IPS-18a (cell line): Measurements from ENCODE around the gene MCTP2.

Experiments
- H3K27ac ChIP-seq: one replicate; pipeline ENCODE4 v1.5.1; 2013; ENCODE audit warnings: low read length
- H3K27me3 ChIP-seq: one replicate; pipeline ENCODE4 v1.6.1; 2013; ENCODE audit warnings: mild to moderate bottlenecking, low read length; ENCODE audit not compliant: control insufficient read depth, insufficient read depth
- H3K36me3 ChIP-seq: one replicate; pipeline ENCODE4 v1.6.1; 2013; ENCODE audit warnings: low read depth, low read length; ENCODE audit not compliant: control insufficient read depth
- H3K4me1 ChIP-seq: one replicate; pipeline ENCODE4 v1.6.1; 2013; ENCODE audit warnings: low read depth, low read length; ENCODE audit not compliant: control insufficient read depth
- H3K4me3 ChIP-seq: one replicate; pipeline ENCODE4 v1.5.1; 2013; ENCODE audit warnings: low read length
- H3K9ac ChIP-seq: one replicate; pipeline ENCODE4 v1.6.1; 2013; ENCODE audit warnings: mild to moderate bottlenecking, low read length, moderate library complexity
- H3K9me3 ChIP-seq: one replicate; pipeline ENCODE4 v1.6.1; 2013; ENCODE audit warnings: low read depth, low read length; ENCODE audit not compliant: control insufficient read depth

Gene MCTP2

DNA sequence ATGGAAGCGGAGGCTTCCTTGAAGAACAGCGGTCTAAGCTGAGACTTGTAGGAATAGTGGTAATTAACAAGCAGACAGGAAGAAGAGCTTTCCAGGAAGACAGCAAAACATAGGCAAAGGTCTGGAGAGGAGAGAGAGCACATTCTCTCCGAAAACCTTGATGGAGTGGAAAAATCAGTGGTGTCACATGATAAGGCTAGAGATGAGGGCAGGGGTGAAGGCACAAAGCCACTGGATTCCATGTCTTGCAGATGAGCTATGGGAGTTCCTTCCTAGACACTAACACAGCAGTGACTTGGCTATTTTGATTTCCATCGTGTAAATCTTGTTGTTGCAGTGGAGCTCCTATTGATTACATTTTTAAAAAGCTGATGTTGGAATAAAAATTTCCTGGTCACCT is 132.0 kb downstream of the MCTP2 start:
- no peak overlapping the region for H3K4me3 ChIP-seq
- no peaks in the 10 kb centered on the region for H3K9me3 ChIP-seq
- H3K9ac ChIP-seq, result no peak overlapping the region
- H3K27ac ChIP-seq, result no peak overlapping the region
- H3K4me1 ChIP-seq, result no peaks in the 10 kb centered on the region
- no peaks in the 10 kb centered on the region for H3K27me3 ChIP-seq
- no peaks in the 10 kb centered on the region for H3K36me3 ChIP-seq

DNA sequence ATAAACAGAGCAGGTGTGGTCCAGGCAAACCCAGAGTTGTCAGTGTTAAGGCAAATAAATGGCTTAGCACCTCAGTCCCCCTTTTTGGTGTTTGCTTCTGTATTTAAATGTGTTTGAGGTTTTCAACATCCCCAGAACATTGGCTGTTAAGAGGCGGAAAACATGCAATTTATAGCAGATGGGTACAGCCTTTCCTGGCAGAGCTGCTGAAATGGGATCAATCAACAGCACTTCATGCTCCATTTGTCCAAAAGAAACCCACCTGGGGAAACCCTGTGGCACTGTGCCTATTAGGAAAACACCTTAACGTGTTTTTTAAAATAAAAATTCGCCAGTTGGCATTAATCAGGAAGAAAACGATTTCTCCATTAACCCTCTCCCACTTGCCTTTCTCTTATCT is 135.4 kb downstream of the MCTP2 start:
- H3K36me3 ChIP-seq, result no peaks in the 10 kb centered on the region
- H3K9me3 ChIP-seq, result no peaks in the 10 kb centered on the region
- no peak overlapping the region for H3K27ac ChIP-seq
- H3K4me3 ChIP-seq, result no peak overlapping the region
- H3K4me1 ChIP-seq, result no peaks in the 10 kb centered on the region
- H3K9ac ChIP-seq, result no peak overlapping the region
- no peaks in the 10 kb centered on the region for H3K27me3 ChIP-seq

DNA sequence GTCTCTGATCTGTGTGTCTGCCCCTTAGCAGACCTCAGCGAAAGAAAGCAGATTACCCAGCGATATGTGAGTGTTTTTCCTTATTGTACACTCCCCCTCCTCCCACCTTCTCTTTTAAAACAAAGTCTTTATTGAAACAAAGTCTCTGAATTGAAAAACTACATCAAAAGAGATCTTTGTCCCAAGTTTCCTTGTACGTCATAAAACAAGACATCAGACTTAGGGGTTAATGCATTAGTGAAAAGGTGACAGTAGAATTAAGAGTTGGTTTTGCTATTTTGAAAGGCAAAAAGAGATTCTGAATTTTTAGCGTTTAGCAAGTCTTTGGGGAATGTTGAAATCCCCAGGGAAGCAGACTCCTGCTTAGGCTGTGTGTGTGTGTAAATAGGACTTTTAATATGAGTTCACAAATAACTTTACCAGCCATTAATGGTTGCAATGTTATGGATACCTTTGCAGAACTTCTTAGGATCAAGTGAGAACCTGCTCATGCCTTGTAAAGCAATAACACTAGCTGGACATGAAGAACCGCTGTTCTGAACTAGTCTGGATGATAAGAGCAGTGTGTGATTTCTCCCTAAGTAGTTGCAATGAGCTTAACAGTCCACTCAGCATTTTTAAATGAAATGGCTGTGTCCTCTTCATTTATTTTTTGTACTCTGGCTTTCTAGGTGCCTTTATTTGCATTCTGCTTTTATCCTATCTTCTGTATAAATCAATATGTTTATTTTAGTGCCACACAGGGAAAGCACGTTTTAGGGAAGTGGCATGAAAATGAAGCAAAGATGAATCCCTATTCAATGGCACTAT is 136.6 kb downstream of the MCTP2 start:
- Histone ChIP-seq H3K27ac (no peak overlapping the region), H3K9me3 (no peaks in the 10 kb centered on the region), H3K27me3 (no peaks in the 10 kb centered on the region), H3K4me1 (no peaks in the 10 kb centered on the region), H3K9ac (no peak overlapping the region), H3K36me3 (no peaks in the 10 kb centered on the region), H3K4me3 (no peak overlapping the region)

DNA sequence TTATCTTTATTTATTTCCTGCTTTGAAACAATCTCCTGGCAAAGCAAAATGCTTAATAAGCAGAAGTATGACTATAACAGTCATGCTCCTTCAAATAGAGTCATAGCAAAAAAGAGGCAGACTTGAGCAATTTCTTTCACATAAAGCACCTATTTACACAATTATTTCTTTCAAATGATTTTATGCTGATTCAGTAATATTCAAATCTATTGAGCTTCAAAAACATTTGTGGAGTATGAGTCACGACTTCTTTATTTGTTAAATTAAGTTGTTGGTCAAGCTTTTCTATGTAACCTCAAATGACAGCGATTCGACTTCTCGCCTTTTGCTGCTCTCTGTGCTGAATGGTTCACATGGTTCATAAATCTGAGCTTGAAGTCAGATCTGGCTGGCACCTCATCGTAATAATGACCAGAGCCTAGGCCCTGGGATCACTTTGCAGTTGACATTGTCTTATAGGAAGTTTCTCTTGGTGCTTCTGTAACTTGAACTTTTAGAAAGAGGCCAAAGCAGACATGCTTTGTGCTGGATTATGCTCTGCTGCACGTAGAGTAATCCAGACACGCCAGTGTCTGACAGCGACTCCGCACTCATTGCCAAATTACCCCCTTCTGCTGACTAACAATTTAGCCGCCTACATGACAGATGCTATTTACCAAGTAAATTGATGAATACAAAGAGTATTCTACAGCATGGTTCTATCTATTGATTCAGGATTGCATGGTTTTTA is 139.0 kb downstream of the MCTP2 start:
- no peaks in the 10 kb centered on the region for H3K9me3 ChIP-seq
- H3K27ac ChIP-seq, result no peak overlapping the region
- H3K27me3 ChIP-seq, result no peaks in the 10 kb centered on the region
- H3K9ac ChIP-seq, result no peak overlapping the region
- H3K4me3 ChIP-seq, result no peak overlapping the region
- no peaks in the 10 kb centered on the region for H3K4me1 ChIP-seq
- H3K36me3 ChIP-seq, result no peaks in the 10 kb centered on the region

DNA sequence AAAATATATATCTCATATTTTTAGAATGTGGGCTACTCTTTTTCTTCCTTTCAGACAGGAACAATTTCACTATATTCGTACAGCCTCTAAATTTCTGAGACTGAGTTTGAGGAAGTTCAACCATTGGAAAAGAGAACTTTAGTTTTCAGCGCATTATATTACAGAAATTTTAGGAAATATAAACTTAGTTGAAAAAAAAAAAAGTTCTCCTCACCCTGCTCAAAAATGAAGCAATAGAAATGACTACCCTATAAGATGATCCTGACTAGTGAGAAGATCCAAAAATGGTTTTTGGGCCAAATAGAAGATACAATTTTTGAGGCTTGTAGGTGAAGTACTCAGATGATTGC is 139.6 kb downstream of the MCTP2 start:
- Histone ChIP-seq H3K27me3 (no peaks in the 10 kb centered on the region), H3K4me1 (no peaks in the 10 kb centered on the region), H3K9ac (no peak overlapping the region), H3K27ac (no peak overlapping the region), H3K4me3 (no peak overlapping the region), H3K9me3 (no peaks in the 10 kb centered on the region), H3K36me3 (no peaks in the 10 kb centered on the region)

DNA sequence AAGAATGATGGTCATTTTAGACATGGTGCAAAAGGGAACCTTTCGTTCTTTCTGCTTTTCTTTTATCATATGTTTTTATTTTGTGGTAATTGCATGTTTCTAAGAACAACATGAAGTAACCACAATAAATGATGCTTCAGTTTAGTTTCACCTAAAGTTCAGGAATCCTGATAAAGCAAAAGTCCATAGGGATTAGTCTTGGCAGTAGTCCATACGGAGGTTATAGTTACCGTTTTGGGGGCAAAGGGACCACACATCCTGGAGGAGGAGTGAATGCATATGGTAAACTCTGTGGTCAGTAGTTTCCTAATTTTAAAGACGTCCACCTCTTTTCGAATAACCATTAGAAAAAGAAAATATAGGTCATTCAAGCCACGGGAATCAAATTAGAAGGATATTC is 141.5 kb downstream of the MCTP2 start:
- Histone ChIP-seq H3K27ac (no peak overlapping the region), H3K9ac (no peak overlapping the region), H3K4me3 (no peak overlapping the region), H3K27me3 (no peaks in the 10 kb centered on the region), H3K9me3 (no peaks in the 10 kb centered on the region), H3K36me3 (no peaks in the 10 kb centered on the region), H3K4me1 (no peaks in the 10 kb centered on the region)

DNA sequence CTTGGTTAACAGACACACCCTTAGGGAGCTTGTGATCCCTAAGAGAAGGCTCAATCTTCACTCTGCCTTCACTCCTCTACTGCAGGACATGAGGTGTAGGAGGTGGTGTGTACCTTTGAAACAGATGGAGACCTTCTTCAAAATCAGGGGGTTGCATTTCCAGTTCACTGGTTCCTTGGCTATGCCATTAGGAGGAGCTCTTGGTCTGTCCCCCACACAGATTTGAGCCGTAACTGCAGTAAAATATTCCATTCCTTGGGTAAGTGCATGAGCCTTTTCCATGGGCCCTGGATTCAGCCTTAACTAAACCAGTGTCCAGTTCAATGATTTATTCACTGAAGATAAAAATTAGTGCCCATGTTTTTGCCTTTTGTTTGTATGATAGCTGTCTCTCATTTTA is 144.6 kb downstream of the MCTP2 start:
- Histone ChIP-seq H3K4me1 (no peaks in the 10 kb centered on the region), H3K27ac (no peak overlapping the region), H3K36me3 (no peaks in the 10 kb centered on the region), H3K4me3 (no peak overlapping the region), H3K9me3 (no peaks in the 10 kb centered on the region), H3K27me3 (no peaks in the 10 kb centered on the region), H3K9ac (no peak overlapping the region)

DNA sequence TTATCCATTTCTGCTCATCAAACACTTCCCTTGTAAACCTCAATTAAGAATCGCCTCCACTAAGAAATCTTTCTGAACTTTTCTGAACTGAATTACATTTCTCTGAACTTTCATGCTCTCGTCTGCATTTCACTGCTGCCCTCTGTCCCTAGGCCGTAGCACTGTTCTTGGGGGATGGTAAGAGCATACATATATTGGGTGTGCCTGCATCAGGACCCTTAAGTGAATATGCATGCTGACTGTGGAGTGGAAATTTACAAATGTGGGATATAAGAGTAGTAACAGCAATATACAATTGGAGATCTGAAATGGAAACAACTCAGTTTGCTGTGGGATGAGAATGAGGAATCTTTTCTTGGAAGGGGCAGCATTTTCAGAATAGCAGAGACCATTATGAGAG is 148.6 kb downstream of the MCTP2 start:
- no peaks in the 10 kb centered on the region for H3K36me3 ChIP-seq
- no peaks in the 10 kb centered on the region for H3K27me3 ChIP-seq
- no peak overlapping the region for H3K27ac ChIP-seq
- no peaks in the 10 kb centered on the region for H3K4me1 ChIP-seq
- no peaks in the 10 kb centered on the region for H3K9me3 ChIP-seq
- H3K4me3 ChIP-seq, result no peak overlapping the region
- H3K9ac ChIP-seq, result no peak overlapping the region

DNA sequence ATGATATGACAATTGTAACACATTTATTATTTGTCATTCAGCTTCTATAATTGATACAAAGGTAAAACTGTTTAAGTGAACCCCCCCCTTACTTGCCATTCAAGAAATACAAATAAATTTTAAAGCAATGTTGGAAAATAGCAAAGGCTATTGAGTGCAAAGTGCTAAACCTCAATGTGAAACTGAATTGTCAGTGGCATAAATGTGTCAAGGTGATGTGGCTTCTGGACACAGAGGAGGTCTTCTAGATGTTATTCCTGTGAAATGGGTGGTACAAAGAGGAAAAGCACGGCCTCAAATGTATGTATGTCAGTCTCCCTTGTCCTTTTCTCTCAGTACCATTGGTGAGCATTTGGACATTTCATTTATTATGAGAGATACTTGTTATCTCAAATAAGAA is 149.4 kb downstream of the MCTP2 start:
- Histone ChIP-seq H3K36me3 (no peaks in the 10 kb centered on the region), H3K4me3 (no peak overlapping the region), H3K27ac (no peak overlapping the region)

DNA sequence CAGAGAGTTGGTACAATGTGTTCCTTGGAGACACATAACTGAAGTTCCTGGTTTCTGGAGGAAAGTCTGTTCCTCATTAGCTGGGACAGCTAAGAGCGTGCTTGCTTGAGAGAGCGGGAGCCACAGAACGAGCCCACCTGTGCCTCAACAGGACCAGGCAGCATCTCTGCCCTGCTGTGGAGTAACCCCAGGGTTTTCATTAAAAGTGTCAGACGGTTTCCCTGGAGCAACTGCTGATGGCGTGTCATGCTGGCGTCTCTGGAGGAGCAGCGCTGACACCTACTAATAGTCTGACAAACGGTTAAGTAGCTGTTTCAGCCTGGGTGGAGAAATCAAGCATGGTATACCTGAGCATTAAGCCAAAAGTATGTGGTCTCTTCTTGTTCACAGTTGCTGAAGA is 150.0 kb downstream of the MCTP2 start:
- no peaks in the 10 kb centered on the region for H3K4me1 ChIP-seq
- H3K36me3 ChIP-seq, result no peaks in the 10 kb centered on the region
- H3K9me3 ChIP-seq, result no peaks in the 10 kb centered on the region
- H3K27me3 ChIP-seq, result no peaks in the 10 kb centered on the region
- no peak overlapping the region for H3K27ac ChIP-seq
- no peak overlapping the region for H3K4me3 ChIP-seq
- no peak overlapping the region for H3K9ac ChIP-seq

More for the DNA sequence above, 149.4 kb downstream of the MCTP2 start:
- no peaks in the 10 kb centered on the region for H3K27me3 ChIP-seq
- no peak overlapping the region for H3K9ac ChIP-seq
- no peaks in the 10 kb centered on the region for H3K9me3 ChIP-seq
- H3K4me1 ChIP-seq, result no peaks in the 10 kb centered on the region

DNA sequence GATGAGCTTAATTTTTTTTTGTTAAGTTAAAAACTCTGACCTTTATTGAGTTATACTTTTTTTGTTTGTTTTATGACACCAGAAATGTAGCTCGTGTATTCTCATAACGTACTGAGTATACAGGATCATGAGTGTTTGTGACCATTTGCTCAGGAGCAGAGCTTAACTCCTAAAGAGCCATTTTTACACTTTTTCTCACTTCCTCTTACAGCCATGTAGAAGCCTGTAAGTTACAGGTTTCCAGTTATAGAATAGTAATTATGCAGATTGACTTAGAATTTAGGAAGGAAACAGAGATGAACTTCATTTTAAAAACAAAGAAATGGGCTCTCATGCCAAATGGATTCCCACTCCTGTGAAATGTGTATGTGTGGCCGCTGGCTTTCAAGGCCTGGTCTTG is 151.7 kb downstream of the MCTP2 start:
- Histone ChIP-seq H3K9me3 (no peaks in the 10 kb centered on the region), H3K36me3 (no peaks in the 10 kb centered on the region), H3K9ac (no peak overlapping the region), H3K4me3 (no peak overlapping the region), H3K27me3 (no peaks in the 10 kb centered on the region), H3K4me1 (no peaks in the 10 kb centered on the region), H3K27ac (no peak overlapping the region)

DNA sequence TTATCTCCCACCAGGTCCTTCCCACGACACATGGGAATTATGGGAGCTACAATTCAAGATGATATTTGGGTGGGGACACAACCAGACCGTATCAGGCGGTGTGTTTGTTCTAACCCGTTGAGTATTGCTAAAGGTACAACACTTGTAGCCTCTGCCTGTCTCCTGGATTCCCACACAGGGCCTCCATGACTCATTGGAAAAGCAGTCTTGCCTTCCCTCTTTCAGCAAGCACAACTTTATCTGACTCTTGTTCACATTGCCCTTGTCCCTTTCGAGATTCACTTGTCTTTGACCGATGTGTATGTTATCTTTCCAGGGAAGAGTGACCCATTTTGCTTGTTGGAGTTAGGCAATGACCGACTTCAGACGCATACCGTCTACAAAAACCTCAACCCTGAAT is 152.3 kb downstream of the MCTP2 start:
- H3K4me1 ChIP-seq, result no peaks in the 10 kb centered on the region
- no peaks in the 10 kb centered on the region for H3K27me3 ChIP-seq
- H3K36me3 ChIP-seq, result no peaks in the 10 kb centered on the region
- no peak overlapping the region for H3K4me3 ChIP-seq
- H3K9me3 ChIP-seq, result no peaks in the 10 kb centered on the region
- no peak overlapping the region for H3K9ac ChIP-seq
- no peak overlapping the region for H3K27ac ChIP-seq
